HEK293 (cell line): ENCODE results near the gene PLCD4.

Experiments used
- CTCF ChIP-seq: fragments of 450-650 bp; formaldehyde crosslinking; IDR thresholded peaks from 2 replicates; pipeline ENCODE4 v1.5.1; 2016; ENCODE audit warnings: missing biosample characterization, missing genetic modification characterization
- KLF9 ChIP-seq: fragments of 450-650 bp; formaldehyde crosslinking; IDR thresholded peaks from 2 replicates; pipeline ENCODE4 v1.5.1; 2016; ENCODE audit warnings: missing biosample characterization, missing genetic modification characterization, low read depth
- ZBTB49 ChIP-seq: fragments of 450-650 bp; formaldehyde crosslinking; IDR thresholded peaks from 2 replicates; pipeline ENCODE4 v1.5.1; 2016; ENCODE audit warnings: missing biosample characterization, missing genetic modification characterization, low read depth
- ZNF133 ChIP-seq: fragments of 450-650 bp; formaldehyde crosslinking; IDR thresholded peaks from 2 replicates; pipeline ENCODE4 v1.5.1; 2016; ENCODE audit warnings: missing biosample characterization, missing genetic modification characterization
- ZNF175 ChIP-seq: fragments of 450-650 bp; formaldehyde crosslinking; IDR thresholded peaks from 2 replicates; pipeline ENCODE4 v1.5.1; 2016; ENCODE audit warnings: missing biosample characterization, missing genetic modification characterization
- ZNF274 ChIP-seq, 2 experiments: fragments of 200-500 bp in 1 of 2; fragments of 450-650 bp in 1 of 2; sonication (Bioruptor generic) in 1 of 2; formaldehyde crosslinking in 1 of 2; IDR thresholded peaks; 2 replicates each; pipeline versions ENCODE4 v1.5.1 to v1.6.1; 2014 to 2016; ENCODE audit warnings: borderline replicate concordance in 1 of 2, inconsistent platforms in 1 of 2, low read length in 1 of 2, missing biosample characterization in 1 of 2, missing genetic modification characterization in 1 of 2
- ZNF311 ChIP-seq: fragments of 450-650 bp; formaldehyde crosslinking; IDR thresholded peaks from 2 replicates; pipeline ENCODE4 v1.5.1; 2017; ENCODE audit warnings: missing biosample characterization, missing genetic modification characterization, borderline replicate concordance
- ZNF701 ChIP-seq: fragments of 450-650 bp; formaldehyde crosslinking; IDR thresholded peaks from 2 replicates; pipeline ENCODE4 v1.5.1; 2016; ENCODE audit warnings: missing biosample characterization, missing genetic modification characterization

GRCh38 chr2:218635719-218636118 is 28.0 kb downstream of the PLCD4 start:
- TF ChIP-seq CTCF (tag by site-specific recombination) (no peak), ZNF274 (IDR thresholded peaks at IDR 0.05; ENCODE audit: low read length) (no peak), ZNF274 (tag by site-specific recombination; IDR thresholded peaks at IDR 0.05; ENCODE audit: borderline replicate concordance) (no peak), ZNF311 (tag by site-specific recombination) (no peak), ZBTB49 (tag by site-specific recombination) (no peak), ZNF701 (tag by site-specific recombination) (no peak), ZNF133 (tag by site-specific recombination) (no peak), KLF9 (no peak), ZNF175 (tag by site-specific recombination) (no peak)
